GM12865 (cell line): ENCODE data around the gene FGFBP3.

ENCODE experiments used
- DNase-seq: peaks from one replicate; pipeline ENCODE4 v3.0.0; 2010; ENCODE audit warnings: low read depth
- H3K4me3 ChIP-seq: 2 replicates; pipeline ENCODE4 v1.5.1; 2011; ENCODE audit warnings: mild to moderate bottlenecking, low read depth, low read length, control low read depth
- TF ChIP-seq, protein P1 (sequence below): IDR thresholded peaks from 2 replicates; pipeline ENCODE4 v1.5.1; 2011; ENCODE audit warnings: low read length, control low read depth, low read depth, inconsistent platforms; ENCODE audit not compliant: insufficient read depth; ENCODE audit errors: missing control alignments

Gene FGFBP3

DNA sequence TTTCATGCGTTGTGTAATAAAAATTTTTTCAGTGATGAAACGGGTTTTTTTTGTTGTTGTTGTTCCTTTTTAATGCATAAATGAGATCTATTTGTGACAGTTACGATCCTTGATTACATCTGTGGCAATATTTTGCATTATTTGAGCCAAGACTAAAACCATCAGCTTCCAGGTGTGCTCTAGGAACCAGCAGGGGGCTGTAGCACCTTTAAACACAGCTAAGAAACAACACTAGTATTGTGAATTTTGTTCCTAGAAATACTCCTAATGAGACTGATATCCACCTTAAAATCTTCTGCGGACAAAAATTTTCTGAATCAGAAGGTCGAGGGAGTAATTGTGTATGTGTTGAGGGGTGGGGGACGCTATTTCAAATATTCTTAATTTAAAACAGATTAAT is 52.6 kb downstream of the FGFBP3 start:
- peak; percentile 17 for DNase-seq
- TF ChIP-seq, protein P1, sequence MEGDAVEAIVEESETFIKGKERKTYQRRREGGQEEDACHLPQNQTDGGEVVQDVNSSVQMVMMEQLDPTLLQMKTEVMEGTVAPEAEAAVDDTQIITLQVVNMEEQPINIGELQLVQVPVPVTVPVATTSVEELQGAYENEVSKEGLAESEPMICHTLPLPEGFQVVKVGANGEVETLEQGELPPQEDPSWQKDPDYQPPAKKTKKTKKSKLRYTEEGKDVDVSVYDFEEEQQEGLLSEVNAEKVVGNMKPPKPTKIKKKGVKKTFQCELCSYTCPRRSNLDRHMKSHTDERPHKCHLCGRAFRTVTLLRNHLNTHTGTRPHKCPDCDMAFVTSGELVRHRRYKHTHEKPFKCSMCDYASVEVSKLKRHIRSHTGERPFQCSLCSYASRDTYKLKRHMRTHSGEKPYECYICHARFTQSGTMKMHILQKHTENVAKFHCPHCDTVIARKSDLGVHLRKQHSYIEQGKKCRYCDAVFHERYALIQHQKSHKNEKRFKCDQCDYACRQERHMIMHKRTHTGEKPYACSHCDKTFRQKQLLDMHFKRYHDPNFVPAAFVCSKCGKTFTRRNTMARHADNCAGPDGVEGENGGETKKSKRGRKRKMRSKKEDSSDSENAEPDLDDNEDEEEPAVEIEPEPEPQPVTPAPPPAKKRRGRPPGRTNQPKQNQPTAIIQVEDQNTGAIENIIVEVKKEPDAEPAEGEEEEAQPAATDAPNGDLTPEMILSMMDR: peak; percentile 27
- no peak overlapping the region for H3K4me3 ChIP-seq
